Transverse colon (tissue), 4 donors: ENCODE data around the gene SCAF8.

Experiments used
- CTCF ChIP-seq, 5 experiments: fragments of 200-600 bp in 3 of 5; fragments of 450-650 bp in 2 of 5; sonication (generic) in 3 of 5; IDR thresholded peaks; 1 replicate in 2 of 5; 2 replicates in 3 of 5; pipeline ENCODE4 v1.5.1; 2016 to 2017; ENCODE audit warnings: antibody characterized with exemption in 5 of 5, inconsistent platforms in 3 of 5, mild to moderate bottlenecking in 2 of 5, moderate library complexity in 1 of 5
- EP300 ChIP-seq: sonication (generic); formaldehyde crosslinking; IDR thresholded peaks from one replicate; pipeline ENCODE4 v1.6.1; 2017; ENCODE audit warnings: antibody characterized with exemption, low read depth
- POLR2A ChIP-seq: fragments of 450-650 bp; IDR thresholded peaks from one replicate; pipeline ENCODE4 v1.6.1; 2016; ENCODE audit warnings: antibody characterized with exemption, mild to moderate bottlenecking, moderate library complexity
- POLR2AphosphoS5 ChIP-seq, 3 donors: sonication (generic); formaldehyde crosslinking; IDR thresholded peaks; one replicate each; pipeline ENCODE4 v1.6.1; 2016; ENCODE audit warnings: antibody characterized with exemption in 3 of 3

DNA sequence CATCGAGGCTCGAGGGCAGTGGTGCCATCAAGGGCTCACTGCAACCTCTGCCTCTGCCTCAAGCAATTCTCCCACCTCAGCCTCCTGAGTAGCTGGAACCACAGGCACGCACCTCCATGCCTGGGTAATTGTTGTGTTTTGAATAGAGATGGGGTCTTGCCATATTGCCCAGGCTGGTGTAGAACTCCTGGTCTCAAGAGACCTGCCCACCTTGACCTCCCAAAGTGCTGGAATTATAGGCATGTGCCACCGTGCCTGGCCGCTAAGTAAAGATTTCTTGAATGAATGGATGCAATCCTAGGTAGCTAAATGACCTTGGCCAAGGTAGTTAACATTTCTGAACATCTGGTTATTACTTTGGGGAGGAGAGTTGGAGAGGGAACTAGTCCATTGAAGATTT is 7.4 kb downstream of the SCAF8 start:
- no peak for TF ChIP-seq POLR2A
- TF ChIP-seq CTCF (IDR thresholded peaks at IDR 0.05), result no peak
- TF ChIP-seq POLR2AphosphoS5 (IDR thresholded peaks at IDR 0.05), result no peak
- TF ChIP-seq EP300, result no peak
